Heart left ventricle (tissue), 13 donors: ENCODE results near the gene RBL1.

Experiments used
- CTCF ChIP-seq, 12 donors: fragments of 200-600 bp; sonication (generic) in 4 of 12; IDR thresholded peaks; one replicate each; pipeline versions ENCODE4 v1.5.0 to v1.8.0; 2018 to 2022; ENCODE audit warnings: antibody characterized with exemption in 12 of 12, mild to moderate bottlenecking in 5 of 12
- POLR2A ChIP-seq, 2 donors: fragments of 450-650 bp; IDR thresholded peaks; one replicate each; pipeline ENCODE4 v1.6.1; 2017; ENCODE audit warnings: antibody characterized with exemption in 2 of 2, mild to moderate bottlenecking in 2 of 2, moderate library complexity in 2 of 2
- donor health status: ischemic (EF 13 %, LVEDD 7.1; RV severe dilation, severe dysfunction).
- donor health status: DM: no; HTN: yes; CAD: no.
- donor health status: DM: no; HTN: no; CAD: no.
- donor health status: ischemic (EF 25% LVEDD 6.9; RV normal size, moderate dysfunction).
- donor health status: ischemic (EF 25% LVEDD 5.7; RV mildly dilated, moderate dysfunction).
- donor health status: ischemic (EF 35%, LVEDD 5.7; RV mildly dilated, moderate dysfunction).
- donor health status: nonischemic (EF 11% LVEDD 7.7; RV severe dilation, severe dysfunction).
- donor health status: DM: yes; HTN: yes; CAD: no.
- donor health status: PGD.
- donor health status: ischemic (EF 29% LVEDD 5.4; RV normal size, mild dysfunction).
- donor health status: nonischemic (EF 23%, LVEDD 6.1; RV moderate dilation, normal function).

- TF ChIP-seq CTCF (IDR thresholded peaks at IDR 0.05) = no peak
- no peak for TF ChIP-seq POLR2A (IDR thresholded peaks at IDR 0.05)
These were observed 139.8 kb downstream of the RBL1 start for GRCh38 chr20:36956016-36956415.
